Stimulated activated CD4-positive, alpha-beta T cell treated with anti-CD3 and anti-CD28 coated beads, Interleukin-4, amount 100 ng/mL, for 48 hours (primary cell): ENCODE data around the gene PCAT7.

ENCODE experiments used
- DNase-seq, 2 donors: peaks; one replicate each; pipeline ENCODE4 v3.0.0-alpha.2; 2020; ENCODE audit warnings: low read depth in 2 of 2

PCAT7 gene

DNA sequence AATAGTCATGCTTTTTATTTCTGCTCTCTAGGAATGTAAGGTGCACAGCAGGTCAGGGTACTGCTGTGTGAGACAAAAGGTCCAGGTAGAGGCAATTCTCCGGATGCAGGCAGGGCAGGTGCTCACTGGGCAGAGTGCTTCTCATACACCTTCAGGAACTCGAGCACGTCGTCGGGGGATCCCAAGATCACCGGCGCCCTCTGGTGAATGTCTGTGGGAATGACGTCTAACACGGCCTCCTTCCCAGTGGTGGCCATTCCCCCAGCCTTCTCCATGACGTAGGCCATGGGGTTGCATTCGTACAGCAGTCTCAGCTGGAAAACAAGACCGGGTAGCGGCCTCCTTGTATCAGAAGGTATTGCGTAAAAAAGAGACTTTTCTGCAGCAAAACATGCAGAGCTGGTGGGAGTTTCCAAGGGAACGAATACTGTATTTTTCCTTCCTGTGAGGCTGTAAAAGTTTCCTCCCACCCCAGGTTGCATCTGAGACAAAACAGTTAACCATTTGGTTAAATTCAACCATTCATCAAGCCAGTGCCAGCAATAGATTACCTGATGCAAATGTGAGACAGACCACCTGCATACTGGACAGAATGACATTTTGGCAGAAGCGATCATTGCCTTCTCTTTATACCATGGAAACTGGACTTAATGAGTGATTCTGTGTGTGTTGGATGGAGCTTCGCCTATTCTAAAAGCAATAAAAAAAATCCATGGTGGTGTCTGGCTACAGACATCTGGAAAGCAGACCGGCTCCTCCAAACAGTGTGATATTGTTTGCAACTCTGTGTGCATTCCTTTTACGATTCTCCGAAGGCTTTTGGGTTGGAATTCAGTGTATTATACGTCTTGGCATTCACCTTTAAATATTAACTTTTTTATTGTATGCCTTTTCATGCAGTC is 48.6 kb downstream of the PCAT7 start:
- peak; percentile 70 for DNase-seq

DNA sequence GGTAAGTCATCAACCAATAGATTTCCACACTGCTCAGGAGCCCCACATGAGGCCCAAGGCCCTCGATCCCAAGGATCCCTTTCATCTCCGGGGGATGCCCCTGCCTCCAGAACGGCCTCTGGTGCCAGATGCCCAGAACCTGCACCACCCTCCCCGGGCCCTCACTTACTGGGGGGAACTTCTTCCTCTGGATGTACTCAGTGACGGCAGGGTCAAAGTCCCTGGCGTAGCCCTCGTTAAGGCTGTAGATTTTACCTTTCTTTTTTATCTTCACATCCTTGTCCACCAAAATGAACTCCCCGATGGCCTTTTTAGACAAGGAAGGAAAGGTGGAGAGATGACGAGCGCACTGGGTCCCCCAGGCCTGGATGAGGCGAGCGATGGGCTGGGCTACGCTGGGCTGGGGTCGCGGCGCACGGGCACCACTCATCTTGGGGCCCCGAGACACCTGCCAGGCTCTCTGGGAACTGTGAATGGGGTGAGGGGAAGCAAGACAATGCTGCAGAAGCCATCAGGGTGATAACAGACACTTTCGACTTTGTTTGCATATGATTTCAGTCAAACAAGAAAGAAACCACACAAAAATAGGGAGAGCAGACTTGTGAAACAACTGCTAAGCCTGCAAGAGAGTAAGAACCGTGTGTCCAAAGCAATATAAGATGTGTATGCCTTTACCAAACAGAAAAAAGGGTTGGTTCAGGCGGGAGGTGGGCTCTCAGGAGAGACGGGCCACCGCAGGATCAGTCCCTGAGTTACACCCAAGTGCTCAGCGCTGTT is 52.0 kb downstream of the PCAT7 start:
- no peak for DNase-seq

GRCh38 chr9:94607423-94607691 is 52.5 kb downstream of the PCAT7 start:
- no peak for DNase-seq

DNA sequence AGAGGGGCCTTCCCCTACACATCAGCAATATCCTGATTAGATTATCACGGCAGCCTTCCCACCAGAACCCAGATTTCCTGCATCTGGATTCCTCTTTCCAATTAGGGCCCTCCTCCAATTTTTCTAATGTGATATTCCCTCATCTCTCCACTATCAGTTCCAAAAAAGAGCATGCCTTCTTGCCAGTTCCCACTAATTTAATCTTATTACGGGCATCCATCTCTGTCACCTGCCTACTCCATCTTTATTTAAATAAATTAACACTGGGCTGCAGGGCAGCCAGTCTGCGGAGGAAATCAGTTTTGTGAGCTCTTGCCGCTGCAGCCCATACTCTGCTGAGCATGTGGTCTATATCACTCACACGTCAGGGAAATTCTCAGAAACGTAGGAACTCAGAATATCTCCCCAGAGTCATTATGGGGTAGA is 55.3 kb downstream of the PCAT7 start:
- DNase-seq = no peak

GRCh38 chr9:94611638-94612068 is 56.8 kb downstream of the PCAT7 start:
- DNase-seq = peak; percentile 54 to 61

DNA sequence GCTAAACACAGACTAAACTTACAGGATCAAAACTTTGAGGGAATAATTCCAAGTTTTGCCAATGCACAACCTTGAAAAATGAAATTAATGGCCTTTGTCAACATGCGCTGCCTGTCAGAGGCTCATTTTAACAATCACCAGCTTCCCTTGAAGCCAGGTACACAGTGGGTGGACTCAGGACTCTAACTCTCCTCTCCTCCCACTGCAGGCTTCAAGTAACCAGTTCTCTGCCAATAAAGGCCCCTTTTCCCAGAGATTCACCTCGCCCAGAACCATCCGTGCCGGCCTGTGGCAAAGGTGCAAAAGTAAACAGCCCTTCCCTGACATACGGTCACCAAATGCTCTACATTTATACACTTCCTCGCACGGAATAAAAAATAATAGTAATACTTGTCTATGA is 57.2 kb downstream of the PCAT7 start:
- DNase-seq = no peak

DNA sequence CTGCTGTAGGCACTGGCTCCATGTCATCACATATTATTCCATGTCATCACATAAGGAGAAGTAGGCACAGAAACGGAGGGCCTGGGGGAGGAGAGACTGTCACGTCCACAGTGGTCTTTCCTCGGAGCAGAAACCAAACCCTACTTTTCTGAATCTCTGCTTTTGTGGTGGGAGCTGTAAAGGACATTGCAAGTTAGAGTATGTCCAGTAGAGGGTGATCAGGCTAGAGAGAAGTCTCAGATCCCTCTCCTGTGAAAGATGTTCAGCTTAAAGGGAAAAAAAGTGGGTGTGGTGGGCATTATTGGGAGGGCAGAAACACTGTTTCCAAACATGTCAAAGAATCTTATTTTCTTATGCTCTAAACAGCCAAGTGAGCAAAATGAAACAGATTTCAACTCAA is 58.1 kb downstream of the PCAT7 start:
- DNase-seq = no peak

GRCh38 chr9:94619026-94619425 is 64.1 kb downstream of the PCAT7 start:
- no peak for DNase-seq
